ENCODE data around the gene SDK2.

SDK2 gene

GRCh38 chr17:73644145-73645049 lies at the start of gene SDK2:
TSS of gene SDK2 (minus strand) at chr17:73644445. CDS start at chr17:73644088, 357 bp downstream.
- DNase-seq, result no peak

GRCh38 chr17:73693071-73693470 lies 48.8 kb upstream of the SDK2 start:
- no peak for DNase-seq

GRCh38 chr17:73691321-73691766 lies 47.1 kb upstream of the SDK2 start:
- DNase-seq, result no peak

GRCh38 chr17:73690676-73691075 lies 46.4 kb upstream of the SDK2 start:
- DNase-seq, result no peak

GRCh38 chr17:73689596-73690275 lies 45.5 kb upstream of the SDK2 start:
- no peak for DNase-seq

- DNase-seq, result no peak
Observed at GRCh38 chr17:73686961-73687360, 42.7 kb upstream of the SDK2 start.

- no peak for DNase-seq
Observed at GRCh38 chr17:73686126-73686525, 41.9 kb upstream of the SDK2 start.

- no peak for DNase-seq
Observed at GRCh38 chr17:73684183-73684582, 39.9 kb upstream of the SDK2 start.

GRCh38 chr17:73683771-73684170 lies 39.5 kb upstream of the SDK2 start:
- no peak for DNase-seq

- no peak for DNase-seq
Observed at GRCh38 chr17:73681946-73682345, 37.7 kb upstream of the SDK2 start.

GRCh38 chr17:73679476-73679875 lies 35.2 kb upstream of the SDK2 start:
- DNase-seq, result no peak

GRCh38 chr17:73678999-73679398 lies 34.8 kb upstream of the SDK2 start:
- no peak for DNase-seq

- DNase-seq, result no peak
Observed at GRCh38 chr17:73669771-73670170, 25.5 kb upstream of the SDK2 start.

- DNase-seq, result no peak
Observed at GRCh38 chr17:73667181-73667959, 23.1 kb upstream of the SDK2 start.

GRCh38 chr17:73663614-73664013 lies 19.4 kb upstream of the SDK2 start:
- no peak for DNase-seq

- no peak for DNase-seq
Observed at GRCh38 chr17:73660366-73660765, 16.1 kb upstream of the SDK2 start.

- DNase-seq, result no peak
Observed at GRCh38 chr17:73658821-73659515, 14.7 kb upstream of the SDK2 start.

- DNase-seq, result no peak
Observed at GRCh38 chr17:73657473-73658116, 13.3 kb upstream of the SDK2 start.

- DNase-seq, result no peak
Observed at GRCh38 chr17:73654241-73654640, 10.0 kb upstream of the SDK2 start.

- no peak for DNase-seq
Observed at GRCh38 chr17:73653810-73654209, 9.6 kb upstream of the SDK2 start.

GRCh38 chr17:73652886-73653480 lies 8.7 kb upstream of the SDK2 start:
- DNase-seq, result no peak

Measured in cortex of kidney (tissue), 1 donor.